ENCODE measurements around the gene HES4.
"Not testable (repeated sequence)": the region's sequence is repeated elsewhere in the genome, so short reads cannot be mapped to it uniquely, and the experiment has no call there.

Gene HES4

GRCh38 chr1:1018321-1018685, 18.4 kb upstream of the HES4 start:
- DNase-seq (ENCODE audit: low spot score) = not testable (repeated sequence)

- not testable (repeated sequence) for DNase-seq (ENCODE audit: low spot score)
Measured at GRCh38 chr1:1017397-1018320, 17.8 kb upstream of the HES4 start.

GRCh38 chr1:1014799-1015681, 15.1 kb upstream of the HES4 start:
- peak; percentile 32 for DNase-seq (ENCODE audit: low spot score)

GRCh38 chr1:1013922-1014648, 14.2 kb upstream of the HES4 start:
- peak; percentile 63 for DNase-seq (ENCODE audit: low spot score)

- no peak for DNase-seq (ENCODE audit: low spot score)
Measured at GRCh38 chr1:1013105-1013921, 13.4 kb upstream of the HES4 start, which contains the start of gene ISG15. TSS of gene ISG15 (plus strand) at chr1:1013497. CDS start at chr1:1013574, 77 bp downstream.

- not testable (repeated sequence) for DNase-seq (ENCODE audit: low spot score)
Measured at GRCh38 chr1:1012736-1013104, 12.8 kb upstream of the HES4 start.

GRCh38 chr1:1011396-1011949, 11.6 kb upstream of the HES4 start:
- no peak for DNase-seq (ENCODE audit: low spot score)

- DNase-seq (ENCODE audit: low spot score) = not testable (repeated sequence)
Measured at GRCh38 chr1:1010131-1010530, 10.2 kb upstream of the HES4 start.

GRCh38 chr1:1006305-1007159, 6.6 kb upstream of the HES4 start:
- no peak for DNase-seq (ENCODE audit: low spot score)

- no peak for DNase-seq (ENCODE audit: low spot score)
Measured at GRCh38 chr1:1005774-1006304, 5.9 kb upstream of the HES4 start.

- peak; percentile 74 for DNase-seq (ENCODE audit: low spot score)
Measured at GRCh38 chr1:1004780-1005697, 5.1 kb upstream of the HES4 start.

GRCh38 chr1:1004420-1004779, 4.5 kb upstream of the HES4 start:
- DNase-seq (ENCODE audit: low spot score) = no peak

GRCh38 chr1:1003618-1004419, 3.9 kb upstream of the HES4 start:
- no peak for DNase-seq (ENCODE audit: low spot score)

- peak; percentile 42 for DNase-seq (ENCODE audit: low spot score)
Measured at GRCh38 chr1:1001057-1001783, 1.3 kb upstream of the HES4 start.

- DNase-seq (ENCODE audit: low spot score) = peak; percentile 83
Measured at GRCh38 chr1:1000357-1001056, 610 bp upstream of the HES4 start.
